SK-N-SH treated with all-trans-retinoic acid at 6 μM for 48 hours (cell line): ENCODE results near the gene SDK1.

ENCODE experiments used
- ATAC-seq: fragments of 200-7000 bp; cut with Tn5 transposase; 3 replicates; pipeline ENCODE4 v1.9.1; 2020; ENCODE audit warnings: mild to moderate bottlenecking, moderate library complexity
- BACH2 ChIP-seq: fragments of 250-450 bp; sonication (Bioruptor Pico); IDR thresholded peaks from 2 replicates; pipeline ENCODE4 v1.9.0; 2021; ENCODE audit warnings: mild to moderate bottlenecking, borderline replicate concordance
- CSDC2 ChIP-seq: fragments of 250-450 bp; sonication (Bioruptor Pico); IDR thresholded peaks from 2 replicates; pipeline ENCODE4 v1.5.0; 2020; ENCODE audit warnings: mild to moderate bottlenecking, moderate library complexity
- ESRRG ChIP-seq: fragments of 250-450 bp; sonication (Bioruptor Pico); IDR thresholded peaks from 2 replicates; pipeline ENCODE4 v1.6.1; 2021; ENCODE audit warnings: mild to moderate bottlenecking
- GLIS3 ChIP-seq: fragments of 250-450 bp; sonication (Bioruptor Pico); IDR thresholded peaks from 2 replicates; pipeline ENCODE4 v1.5.0; 2020; ENCODE audit warnings: mild to moderate bottlenecking, moderate library complexity
- OSR1 ChIP-seq: fragments of 250-450 bp; sonication (Bioruptor Pico); IDR thresholded peaks from 2 replicates; pipeline ENCODE4 v1.8.0; 2022; ENCODE audit warnings: moderate library complexity, mild to moderate bottlenecking, inconsistent platforms
- PPARA ChIP-seq: fragments of 250-450 bp; sonication (Bioruptor Pico); IDR thresholded peaks from 2 replicates; pipeline ENCODE4 v1.5.0; 2020; ENCODE audit warnings: mild to moderate bottlenecking, borderline replicate concordance
- RARB ChIP-seq: fragments of 250-450 bp; sonication (Bioruptor Pico); IDR thresholded peaks from 2 replicates; pipeline ENCODE4 v1.8.0; 2021; ENCODE audit warnings: mild to moderate bottlenecking, moderate library complexity
- SNAI2 ChIP-seq: fragments of 250-450 bp; sonication (Bioruptor Pico); IDR thresholded peaks from 2 replicates; pipeline ENCODE4 v1.5.0; 2020; ENCODE audit warnings: mild to moderate bottlenecking, moderate library complexity
- TCF4 ChIP-seq: fragments of 250-450 bp; sonication (Bioruptor Pico); IDR thresholded peaks from 2 replicates; pipeline ENCODE4 v1.8.0; 2021; ENCODE audit warnings: mild to moderate bottlenecking, moderate library complexity, borderline replicate concordance
- TOX ChIP-seq: fragments of 250-450 bp; sonication (Bioruptor Pico); IDR thresholded peaks from 2 replicates; pipeline ENCODE4 v1.8.0; 2021; ENCODE audit warnings: mild to moderate bottlenecking, moderate library complexity, borderline replicate concordance
- ZC3H10 ChIP-seq: fragments of 250-450 bp; sonication (Bioruptor Pico); IDR thresholded peaks from 2 replicates; pipeline ENCODE4 v1.5.1; 2021; ENCODE audit warnings: mild to moderate bottlenecking, moderate library complexity
- ZFP30 ChIP-seq: fragments of 450-650 bp; formaldehyde crosslinking; IDR thresholded peaks from 2 replicates; pipeline ENCODE4 v1.5.0; 2022; ENCODE audit warnings: mild to moderate bottlenecking, moderate library complexity
- ZNF565 ChIP-seq: fragments of 450-650 bp; formaldehyde crosslinking; conservative IDR thresholded peaks from 2 replicates; pipeline ENCODE4 v1.5.0; 2020; ENCODE audit warnings: low read depth, mild to moderate bottlenecking, moderate library complexity
- ZNF70 ChIP-seq: fragments of 450-650 bp; formaldehyde crosslinking; IDR thresholded peaks from 2 replicates; pipeline ENCODE4 v1.5.0; 2020; ENCODE audit warnings: mild to moderate bottlenecking, moderate library complexity
- ZNF8 ChIP-seq: fragments of 450-650 bp; formaldehyde crosslinking; IDR thresholded peaks from 2 replicates; pipeline ENCODE4 v1.5.0; 2020; ENCODE audit warnings: mild to moderate bottlenecking, moderate library complexity
- TF ChIP-seq, protein P1 (sequence below): fragments of 250-450 bp; sonication (Bioruptor Pico); IDR thresholded peaks from 2 replicates; pipeline ENCODE4 v1.8.0; 2020; ENCODE audit warnings: mild to moderate bottlenecking, moderate library complexity, borderline replicate concordance
- TF ChIP-seq, protein P2 (sequence below): fragments of 250-450 bp; sonication (Bioruptor Pico); IDR thresholded peaks from 2 replicates; pipeline ENCODE4 v1.5.1; 2021; ENCODE audit warnings: mild to moderate bottlenecking, moderate library complexity
- TF ChIP-seq, protein P3 (sequence below): fragments of 250-450 bp; sonication (Bioruptor Pico); IDR thresholded peaks from 2 replicates; pipeline ENCODE4 v1.5.1; 2020; ENCODE audit warnings: low read depth, mild to moderate bottlenecking, moderate library complexity
- TF ChIP-seq, protein P4 (sequence below): fragments of 250-450 bp; sonication (Bioruptor Pico); IDR thresholded peaks from 2 replicates; pipeline ENCODE4 v1.8.0; 2021; ENCODE audit warnings: low read depth, mild to moderate bottlenecking, moderate library complexity, borderline replicate concordance
- TF ChIP-seq, protein P5 (sequence below): fragments of 250-450 bp; sonication (Bioruptor Pico); IDR thresholded peaks from 2 replicates; pipeline ENCODE4 v1.5.0; 2020; ENCODE audit warnings: mild to moderate bottlenecking, moderate library complexity

Gene SDK1

DNA sequence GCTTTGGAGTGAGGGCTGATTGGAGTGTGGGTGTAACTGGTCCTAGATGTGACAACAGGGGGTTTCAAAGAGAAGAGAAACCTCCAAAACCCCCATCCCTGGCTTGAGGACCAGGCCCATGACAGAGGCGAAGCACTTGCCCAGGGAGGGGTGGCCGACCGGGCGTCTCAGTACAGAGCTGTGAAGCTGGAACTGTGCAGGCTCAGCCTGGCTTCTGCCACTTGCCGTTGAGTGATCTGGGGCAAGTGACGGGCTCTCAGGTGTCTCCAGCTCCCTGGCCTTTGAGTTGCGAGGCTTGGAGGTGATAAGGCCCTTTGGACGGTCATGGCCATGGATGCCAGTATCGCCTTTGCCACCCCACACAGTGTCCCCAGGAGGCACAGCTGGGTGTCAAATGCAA lies 849.7 kb downstream of the SDK1 start:
- no peak for TF ChIP-seq OSR1
- TF ChIP-seq SNAI2 (CRISPR knock-in tag) = no peak
- TF ChIP-seq, protein P1, sequence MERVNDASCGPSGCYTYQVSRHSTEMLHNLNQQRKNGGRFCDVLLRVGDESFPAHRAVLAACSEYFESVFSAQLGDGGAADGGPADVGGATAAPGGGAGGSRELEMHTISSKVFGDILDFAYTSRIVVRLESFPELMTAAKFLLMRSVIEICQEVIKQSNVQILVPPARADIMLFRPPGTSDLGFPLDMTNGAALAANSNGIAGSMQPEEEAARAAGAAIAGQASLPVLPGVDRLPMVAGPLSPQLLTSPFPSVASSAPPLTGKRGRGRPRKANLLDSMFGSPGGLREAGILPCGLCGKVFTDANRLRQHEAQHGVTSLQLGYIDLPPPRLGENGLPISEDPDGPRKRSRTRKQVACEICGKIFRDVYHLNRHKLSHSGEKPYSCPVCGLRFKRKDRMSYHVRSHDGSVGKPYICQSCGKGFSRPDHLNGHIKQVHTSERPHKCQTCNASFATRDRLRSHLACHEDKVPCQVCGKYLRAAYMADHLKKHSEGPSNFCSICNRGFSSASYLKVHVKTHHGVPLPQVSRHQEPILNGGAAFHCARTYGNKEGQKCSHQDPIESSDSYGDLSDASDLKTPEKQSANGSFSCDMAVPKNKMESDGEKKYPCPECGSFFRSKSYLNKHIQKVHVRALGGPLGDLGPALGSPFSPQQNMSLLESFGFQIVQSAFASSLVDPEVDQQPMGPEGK = no peak
- TF ChIP-seq, protein P2, sequence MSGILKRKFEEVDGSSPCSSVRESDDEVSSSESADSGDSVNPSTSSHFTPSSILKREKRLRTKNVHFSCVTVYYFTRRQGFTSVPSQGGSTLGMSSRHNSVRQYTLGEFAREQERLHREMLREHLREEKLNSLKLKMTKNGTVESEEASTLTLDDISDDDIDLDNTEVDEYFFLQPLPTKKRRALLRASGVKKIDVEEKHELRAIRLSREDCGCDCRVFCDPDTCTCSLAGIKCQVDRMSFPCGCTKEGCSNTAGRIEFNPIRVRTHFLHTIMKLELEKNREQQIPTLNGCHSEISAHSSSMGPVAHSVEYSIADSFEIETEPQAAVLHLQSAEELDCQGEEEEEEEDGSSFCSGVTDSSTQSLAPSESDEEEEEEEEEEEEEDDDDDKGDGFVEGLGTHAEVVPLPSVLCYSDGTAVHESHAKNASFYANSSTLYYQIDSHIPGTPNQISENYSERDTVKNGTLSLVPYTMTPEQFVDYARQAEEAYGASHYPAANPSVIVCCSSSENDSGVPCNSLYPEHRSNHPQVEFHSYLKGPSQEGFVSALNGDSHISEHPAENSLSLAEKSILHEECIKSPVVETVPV (CRISPR knock-in tag) = no peak
- TF ChIP-seq ZNF8 = no peak
- TF ChIP-seq ZC3H10 (CRISPR knock-in tag) = no peak
- TF ChIP-seq RARB (CRISPR knock-in tag) = no peak
- TF ChIP-seq BACH2 (CRISPR knock-in tag) = no peak
- TF ChIP-seq TCF4 (CRISPR knock-in tag) = no peak
- TF ChIP-seq ESRRG (CRISPR knock-in tag) = no peak
- no peak for TF ChIP-seq GLIS3 (CRISPR knock-in tag)
- TF ChIP-seq, protein P3, sequence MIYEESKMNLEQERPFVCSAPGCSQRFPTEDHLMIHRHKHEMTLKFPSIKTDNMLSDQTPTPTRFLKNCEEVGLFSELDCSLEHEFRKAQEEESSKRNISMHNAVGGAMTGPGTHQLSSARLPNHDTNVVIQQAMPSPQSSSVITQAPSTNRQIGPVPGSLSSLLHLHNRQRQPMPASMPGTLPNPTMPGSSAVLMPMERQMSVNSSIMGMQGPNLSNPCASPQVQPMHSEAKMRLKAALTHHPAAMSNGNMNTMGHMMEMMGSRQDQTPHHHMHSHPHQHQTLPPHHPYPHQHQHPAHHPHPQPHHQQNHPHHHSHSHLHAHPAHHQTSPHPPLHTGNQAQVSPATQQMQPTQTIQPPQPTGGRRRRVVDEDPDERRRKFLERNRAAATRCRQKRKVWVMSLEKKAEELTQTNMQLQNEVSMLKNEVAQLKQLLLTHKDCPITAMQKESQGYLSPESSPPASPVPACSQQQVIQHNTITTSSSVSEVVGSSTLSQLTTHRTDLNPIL (CRISPR knock-in tag) = no peak
- TF ChIP-seq, protein P4, sequence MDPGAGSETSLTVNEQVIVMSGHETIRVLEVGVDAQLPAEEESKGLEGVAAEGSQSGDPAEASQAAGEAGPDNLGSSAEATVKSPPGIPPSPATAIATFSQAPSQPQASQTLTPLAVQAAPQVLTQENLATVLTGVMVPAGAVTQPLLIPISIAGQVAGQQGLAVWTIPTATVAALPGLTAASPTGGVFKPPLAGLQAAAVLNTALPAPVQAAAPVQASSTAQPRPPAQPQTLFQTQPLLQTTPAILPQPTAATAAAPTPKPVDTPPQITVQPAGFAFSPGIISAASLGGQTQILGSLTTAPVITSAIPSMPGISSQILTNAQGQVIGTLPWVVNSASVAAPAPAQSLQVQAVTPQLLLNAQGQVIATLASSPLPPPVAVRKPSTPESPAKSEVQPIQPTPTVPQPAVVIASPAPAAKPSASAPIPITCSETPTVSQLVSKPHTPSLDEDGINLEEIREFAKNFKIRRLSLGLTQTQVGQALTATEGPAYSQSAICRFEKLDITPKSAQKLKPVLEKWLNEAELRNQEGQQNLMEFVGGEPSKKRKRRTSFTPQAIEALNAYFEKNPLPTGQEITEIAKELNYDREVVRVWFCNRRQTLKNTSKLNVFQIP (CRISPR knock-in tag) = no peak
- TF ChIP-seq, protein P5, sequence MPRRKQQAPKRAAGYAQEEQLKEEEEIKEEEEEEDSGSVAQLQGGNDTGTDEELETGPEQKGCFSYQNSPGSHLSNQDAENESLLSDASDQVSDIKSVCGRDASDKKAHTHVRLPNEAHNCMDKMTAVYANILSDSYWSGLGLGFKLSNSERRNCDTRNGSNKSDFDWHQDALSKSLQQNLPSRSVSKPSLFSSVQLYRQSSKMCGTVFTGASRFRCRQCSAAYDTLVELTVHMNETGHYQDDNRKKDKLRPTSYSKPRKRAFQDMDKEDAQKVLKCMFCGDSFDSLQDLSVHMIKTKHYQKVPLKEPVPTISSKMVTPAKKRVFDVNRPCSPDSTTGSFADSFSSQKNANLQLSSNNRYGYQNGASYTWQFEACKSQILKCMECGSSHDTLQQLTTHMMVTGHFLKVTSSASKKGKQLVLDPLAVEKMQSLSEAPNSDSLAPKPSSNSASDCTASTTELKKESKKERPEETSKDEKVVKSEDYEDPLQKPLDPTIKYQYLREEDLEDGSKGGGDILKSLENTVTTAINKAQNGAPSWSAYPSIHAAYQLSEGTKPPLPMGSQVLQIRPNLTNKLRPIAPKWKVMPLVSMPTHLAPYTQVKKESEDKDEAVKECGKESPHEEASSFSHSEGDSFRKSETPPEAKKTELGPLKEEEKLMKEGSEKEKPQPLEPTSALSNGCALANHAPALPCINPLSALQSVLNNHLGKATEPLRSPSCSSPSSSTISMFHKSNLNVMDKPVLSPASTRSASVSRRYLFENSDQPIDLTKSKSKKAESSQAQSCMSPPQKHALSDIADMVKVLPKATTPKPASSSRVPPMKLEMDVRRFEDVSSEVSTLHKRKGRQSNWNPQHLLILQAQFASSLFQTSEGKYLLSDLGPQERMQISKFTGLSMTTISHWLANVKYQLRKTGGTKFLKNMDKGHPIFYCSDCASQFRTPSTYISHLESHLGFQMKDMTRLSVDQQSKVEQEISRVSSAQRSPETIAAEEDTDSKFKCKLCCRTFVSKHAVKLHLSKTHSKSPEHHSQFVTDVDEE (CRISPR knock-in tag) = no peak
- no peak for TF ChIP-seq TOX (CRISPR knock-in tag)
- TF ChIP-seq CSDC2 (CRISPR knock-in tag) = no peak
- TF ChIP-seq ZFP30 (CRISPR knock-in tag) = no peak
- TF ChIP-seq ZNF565 (CRISPR knock-in tag) = no peak
- no peak for ATAC-seq

DNA sequence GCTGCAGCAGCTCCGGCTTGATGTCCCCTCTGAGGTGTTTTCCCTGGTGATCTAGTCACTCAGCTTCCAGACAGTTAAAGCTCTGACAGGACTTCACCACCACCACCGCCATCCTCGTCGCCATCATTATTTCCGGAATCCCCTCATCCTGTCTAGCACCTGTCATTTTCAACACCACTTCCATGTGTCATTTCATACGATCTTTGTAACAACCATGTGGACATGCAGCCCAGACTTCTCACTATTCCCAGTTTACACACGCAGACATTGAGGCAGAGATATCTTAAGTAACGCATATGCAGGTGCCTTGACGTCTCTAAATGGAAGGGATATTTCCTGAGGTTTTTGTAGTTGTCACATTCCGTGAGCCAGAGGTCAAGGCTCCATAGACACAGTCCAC lies 850.5 kb downstream of the SDK1 start:
- TF ChIP-seq TOX (CRISPR knock-in tag) = no peak
- TF ChIP-seq ZNF8 = no peak
- TF ChIP-seq CSDC2 (CRISPR knock-in tag) = no peak
- no peak for TF ChIP-seq ZC3H10 (CRISPR knock-in tag)
- TF ChIP-seq ZNF70 = no peak
- TF ChIP-seq, protein P2 (CRISPR knock-in tag) = no peak
- TF ChIP-seq, protein P1 = no peak
- no peak for TF ChIP-seq PPARA
- TF ChIP-seq, protein P5 (CRISPR knock-in tag) = no peak
- no peak for TF ChIP-seq GLIS3 (CRISPR knock-in tag)
- TF ChIP-seq BACH2 (CRISPR knock-in tag) = no peak
- no peak for ATAC-seq
